Astrocyte (in vitro differentiated cells and primary cell): ENCODE results near the gene GDE1.

Experiments used
- EZH2 ChIP-seq: IDR thresholded peaks from 2 replicates; pipeline ENCODE4 v1.6.1; 2012; ENCODE audit warnings: mild to moderate bottlenecking, low read length, inconsistent platforms; ENCODE audit not compliant: insufficient read depth
- TF ChIP-seq, protein P1 (sequence below): IDR thresholded peaks from 2 replicates; pipeline ENCODE4 v1.5.1; 2011; ENCODE audit warnings: low read depth, mild to moderate bottlenecking, inconsistent platforms, low read length, moderate library complexity; ENCODE audit not compliant: insufficient read depth

DNA sequence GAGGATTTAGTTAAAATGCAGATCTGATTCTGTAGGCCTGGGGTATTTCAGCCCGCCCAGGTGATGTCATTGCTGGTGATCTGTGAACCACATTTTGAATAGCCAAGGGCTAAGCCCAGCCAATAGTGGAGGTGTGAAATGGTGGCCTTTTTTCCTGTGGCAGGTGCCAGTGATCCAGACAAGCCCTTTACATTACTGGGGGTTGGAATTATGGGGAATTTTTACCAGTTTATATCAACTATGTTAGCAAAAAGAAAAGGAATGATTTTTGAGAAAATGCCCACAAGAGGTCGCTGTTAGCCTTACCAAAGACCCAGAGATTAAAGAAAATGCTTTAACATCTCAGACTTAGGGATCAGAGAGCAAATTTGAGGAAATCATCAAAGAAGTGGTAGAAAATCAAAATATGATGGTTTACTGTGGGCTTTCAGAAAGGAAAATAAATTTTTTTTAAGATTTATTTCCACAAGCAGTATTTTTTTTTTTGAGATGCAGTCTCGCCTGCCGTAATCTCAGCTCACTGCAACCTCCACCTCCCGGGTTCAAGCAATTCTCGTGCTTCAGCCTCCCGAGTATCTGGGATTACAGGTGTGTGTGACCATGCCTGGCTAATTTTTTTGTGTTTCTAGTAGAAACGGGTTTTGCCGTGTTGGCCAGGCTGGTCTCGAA is 37.5 kb upstream of the GDE1 start:
- TF ChIP-seq, protein P1, sequence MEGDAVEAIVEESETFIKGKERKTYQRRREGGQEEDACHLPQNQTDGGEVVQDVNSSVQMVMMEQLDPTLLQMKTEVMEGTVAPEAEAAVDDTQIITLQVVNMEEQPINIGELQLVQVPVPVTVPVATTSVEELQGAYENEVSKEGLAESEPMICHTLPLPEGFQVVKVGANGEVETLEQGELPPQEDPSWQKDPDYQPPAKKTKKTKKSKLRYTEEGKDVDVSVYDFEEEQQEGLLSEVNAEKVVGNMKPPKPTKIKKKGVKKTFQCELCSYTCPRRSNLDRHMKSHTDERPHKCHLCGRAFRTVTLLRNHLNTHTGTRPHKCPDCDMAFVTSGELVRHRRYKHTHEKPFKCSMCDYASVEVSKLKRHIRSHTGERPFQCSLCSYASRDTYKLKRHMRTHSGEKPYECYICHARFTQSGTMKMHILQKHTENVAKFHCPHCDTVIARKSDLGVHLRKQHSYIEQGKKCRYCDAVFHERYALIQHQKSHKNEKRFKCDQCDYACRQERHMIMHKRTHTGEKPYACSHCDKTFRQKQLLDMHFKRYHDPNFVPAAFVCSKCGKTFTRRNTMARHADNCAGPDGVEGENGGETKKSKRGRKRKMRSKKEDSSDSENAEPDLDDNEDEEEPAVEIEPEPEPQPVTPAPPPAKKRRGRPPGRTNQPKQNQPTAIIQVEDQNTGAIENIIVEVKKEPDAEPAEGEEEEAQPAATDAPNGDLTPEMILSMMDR, result peak; percentile 73
- TF ChIP-seq EZH2, result no peak
